H9 (cell line): ENCODE results near the gene DAPK2. TPM values are rescaled to one million over a fixed set of nuclear protein-coding genes. Genes with fewer than 3 reads are reported as not detected.

Experiments
- DNase-seq: peaks from one replicate; pipeline ENCODE4 v3.0.0-alpha.2; 2017
- H2AFZ ChIP-seq: one replicate; pipeline ENCODE4 v1.6.1; 2013; ENCODE audit warnings: mild to moderate bottlenecking, low read length, control low read depth, moderate library complexity
- H2AK5ac ChIP-seq: 2 replicates; pipeline ENCODE4 v1.6.1; 2013; ENCODE audit warnings: low read length, control low read depth, mixed read lengths; ENCODE audit not compliant: insufficient read length
- H2BK120ac ChIP-seq: one replicate; pipeline ENCODE4 v1.6.1; 2013; ENCODE audit warnings: low read depth, mild to moderate bottlenecking, low read length, control low read depth, inconsistent platforms; ENCODE audit not compliant: poor library complexity, severe bottlenecking
- H2BK12ac ChIP-seq: 2 replicates; pipeline ENCODE4 v1.6.1; 2013; ENCODE audit warnings: low read length, control low read depth, mixed read lengths, low read depth; ENCODE audit not compliant: insufficient read length
- H2BK15ac ChIP-seq: 2 replicates; pipeline ENCODE4 v1.6.1; 2013; ENCODE audit warnings: low read depth, low read length, control low read depth
- H2BK20ac ChIP-seq: one replicate; pipeline ENCODE4 v1.6.1; 2013; ENCODE audit warnings: low read depth, mild to moderate bottlenecking, low read length, control low read depth, inconsistent platforms; ENCODE audit not compliant: poor library complexity, severe bottlenecking
- H2BK5ac ChIP-seq: 2 replicates; pipeline ENCODE4 v1.6.1; 2013; ENCODE audit warnings: low read length, control low read depth, mixed read lengths; ENCODE audit not compliant: insufficient read length
- H3K14ac ChIP-seq: 2 replicates; pipeline ENCODE4 v1.6.1; 2013; ENCODE audit warnings: low read length, control low read depth; ENCODE audit not compliant: insufficient read depth
- H3K18ac ChIP-seq: 2 replicates; pipeline ENCODE4 v1.6.1; 2013; ENCODE audit warnings: low read depth, mild to moderate bottlenecking, mixed read lengths, low read length, control low read depth; ENCODE audit not compliant: insufficient read length
- H3K23ac ChIP-seq: 2 replicates; pipeline ENCODE4 v1.6.1; 2013; ENCODE audit warnings: low read length, control low read depth, mixed read lengths, low read depth; ENCODE audit not compliant: insufficient read length
- H3K23me2 ChIP-seq: 2 replicates; pipeline ENCODE4 v1.6.1; 2013; ENCODE audit warnings: low read depth, mild to moderate bottlenecking, mixed read lengths, low read length, control low read depth; ENCODE audit not compliant: insufficient read length, poor library complexity, severe bottlenecking
- H3K27ac ChIP-seq: 2 replicates; pipeline ENCODE4 v1.5.1; 2013; ENCODE audit warnings: low read length, control low read depth, mixed read lengths, low read depth; ENCODE audit not compliant: insufficient read length
- H3K27me3 ChIP-seq: 2 replicates; pipeline ENCODE4 v1.6.1; 2013; ENCODE audit warnings: low read length, control low read depth, inconsistent platforms; ENCODE audit not compliant: insufficient read depth
- H3K4ac ChIP-seq: 2 replicates; pipeline ENCODE4 v1.6.1; 2013; ENCODE audit warnings: low read depth, mild to moderate bottlenecking, control low read depth, inconsistent platforms, low read length, moderate library complexity
- H3K4me1 ChIP-seq: 2 replicates; pipeline ENCODE4 v1.6.1; 2013; ENCODE audit warnings: low read length, control low read depth, inconsistent platforms; ENCODE audit not compliant: insufficient read depth
- H3K4me2 ChIP-seq: 2 replicates; pipeline ENCODE4 v1.6.1; 2013; ENCODE audit warnings: low read length, control low read depth, mixed read lengths; ENCODE audit not compliant: insufficient read length, insufficient read depth
- H3K56ac ChIP-seq: 2 replicates; pipeline ENCODE4 v1.6.1; 2013; ENCODE audit warnings: low read depth, mild to moderate bottlenecking, mixed read lengths, low read length, control low read depth; ENCODE audit not compliant: insufficient read length
- H3K79me1 ChIP-seq: 2 replicates; pipeline ENCODE4 v1.6.1; 2013; ENCODE audit warnings: low read depth, mild to moderate bottlenecking, moderate library complexity, low read length, control low read depth, inconsistent platforms; ENCODE audit not compliant: insufficient read depth, poor library complexity, severe bottlenecking
- H3K79me2 ChIP-seq: 2 replicates; pipeline ENCODE4 v1.6.1; 2013; ENCODE audit warnings: low read length, control low read depth, inconsistent platforms; ENCODE audit not compliant: insufficient read depth
- H3K9ac ChIP-seq: 2 replicates; pipeline ENCODE4 v1.6.1; 2013; ENCODE audit warnings: low read length, control low read depth, mixed read lengths; ENCODE audit not compliant: insufficient read length; ENCODE audit errors: extremely low read depth
- H3K9me3 ChIP-seq: one replicate; pipeline ENCODE4 v1.6.1; 2013; ENCODE audit warnings: low read depth, low read length, inconsistent platforms; ENCODE audit not compliant: control insufficient read depth
- H3T11ph ChIP-seq: one replicate; pipeline ENCODE4 v1.6.1; 2013; ENCODE audit warnings: mild to moderate bottlenecking, low read length, control low read depth, inconsistent platforms
- H4K20me1 ChIP-seq: one replicate; pipeline ENCODE4 v1.6.1; 2013; ENCODE audit not compliant: control insufficient read depth, insufficient read length, insufficient read depth
- H4K5ac ChIP-seq: 2 replicates; pipeline ENCODE4 v1.6.1; 2013; ENCODE audit warnings: low read depth, mild to moderate bottlenecking, mixed read lengths, low read length, control low read depth; ENCODE audit not compliant: insufficient read length
- H4K8ac ChIP-seq: replicated peaks from 2 replicates; pipeline ENCODE4 v1.6.1; 2013; ENCODE audit warnings: low read length, control low read depth, mixed read lengths, low read depth; ENCODE audit not compliant: insufficient read length
- H4K91ac ChIP-seq: 2 replicates; pipeline ENCODE4 v1.6.1; 2013; ENCODE audit warnings: low read depth, mild to moderate bottlenecking, moderate library complexity, mixed read lengths, low read length, control low read depth; ENCODE audit not compliant: insufficient read length
- H3K27ac Mint-ChIP-seq, 3 experiments: 2 replicates in 2 of 3; 3 replicates in 1 of 3; pipeline ENCODE4 v1.8.0; 2020 to 2021; ENCODE audit warnings: mixed read lengths in 3 of 3, mild to moderate bottlenecking in 1 of 3, moderate library complexity in 1 of 3
- H3K27me3 Mint-ChIP-seq: 2 replicates; pipeline ENCODE4 v1.8.0; 2021; ENCODE audit warnings: low read depth, mild to moderate bottlenecking, moderate library complexity, mixed read lengths
- H3K36me3 Mint-ChIP-seq, 3 experiments: 2 replicates in 2 of 3; 3 replicates in 1 of 3; pipeline ENCODE4 v1.8.0; 2020 to 2021; ENCODE audit warnings: low read depth in 3 of 3, mixed read lengths in 3 of 3; ENCODE audit not compliant: insufficient read depth in 1 of 3
- H3K4me1 Mint-ChIP-seq, 2 experiments: 2 replicates each; pipeline ENCODE4 v1.8.0; 2020; ENCODE audit warnings: mixed read lengths in 2 of 2
- H3K4me3 Mint-ChIP-seq, 2 experiments: 2 replicates in 1 of 2; 3 replicates in 1 of 2; pipeline ENCODE4 v1.8.0; 2020 to 2021; ENCODE audit warnings: mild to moderate bottlenecking in 2 of 2, mixed read lengths in 2 of 2, moderate library complexity in 1 of 2
- H3K9me3 Mint-ChIP-seq, 2 experiments: 2 replicates in 1 of 2; 3 replicates in 1 of 2; pipeline ENCODE4 v1.8.0; 2020; ENCODE audit warnings: mild to moderate bottlenecking in 2 of 2, mixed read lengths in 2 of 2, moderate library complexity in 1 of 2
- CTCF ChIP-seq: fragments of 200-600 bp; sonication (generic); conservative IDR thresholded peaks from 3 replicates; pipeline ENCODE4 v1.8.0; 2021; ENCODE audit warnings: antibody characterized with exemption, mild to moderate bottlenecking
- WGBS: extraction: QIAGEN DNeasy Blood & Tissue Kit; methylation state at CpG from one replicate; pipeline ENCODE4 v1.1.7; 2013; ENCODE audit warnings: missing lambda C conversion rate, low lambda C conversion rate, mixed read lengths; ENCODE audit not compliant: insufficient read length; ENCODE audit errors: extremely low coverage; 5-methylcytosine and 5-hydroxymethylcytosine counted together
- total RNA-seq: library from RNA; stranded (reverse); gene quantifications from 2 replicates; pipeline ENCODE4 v1.2.1, GENCODE V29; 2021

Gene DAPK2
- total RNA-seq, 1 experiment from 2014 or later = 3.5 TPM

GRCh38 chr15:64006642-64007041, 39.6 kb downstream of the DAPK2 start:
- Histone ChIP-seq H3K27me3 (no peaks in the 10 kb centered on the region), H3K27ac (no peak overlapping the region), H3K23me2 (no peaks in the 10 kb centered on the region), H3K23ac (no peak overlapping the region), H3T11ph (no peak overlapping the region), H2AFZ (no peak overlapping the region), H2BK12ac (no peak overlapping the region), H4K5ac (no peak overlapping the region), H2BK20ac (no peak overlapping the region), H3K79me2 (no peaks in the 10 kb centered on the region), H2BK15ac (no peak overlapping the region), H3K4me1 (peaks cover 2% of the 10 kb centered on the region; the same call in 1 of the 2 replicates), H3K9ac (no peak overlapping the region), H2BK120ac (no peak overlapping the region), H3K4ac (no peak overlapping the region), H2BK5ac (no peak overlapping the region), H3K79me1 (no peaks in the 10 kb centered on the region), H3K9me3 (no peaks in the 10 kb centered on the region), H3K4me2 (no peak overlapping the region), H2AK5ac (no peak overlapping the region), H4K91ac (no peak overlapping the region), H3K18ac (no peak overlapping the region), H3K56ac (no peak overlapping the region), H3K14ac (no peak overlapping the region), H4K8ac (no peak overlapping the region), H4K20me1 (no peaks in the 10 kb centered on the region)
- Mint-ChIP-seq H3K27ac (peak overlapping the region in 1 of 3 experiments; percentile 80; a peak in 1 of 7 replicates), H3K4me3 (no peak overlapping the region), H3K4me1 (peaks cover 20 to 34% of the 10 kb centered on the region in 2 experiments), H3K9me3 (no peaks in the 10 kb centered on the region), H3K36me3 (no peaks in the 10 kb centered on the region), H3K27me3 (no peaks in the 10 kb centered on the region)
- TF ChIP-seq CTCF = no peak
- WGBS = no CpG with 5 or more reads among the region's 3 CpGs
- no peak for DNase-seq
